Loucy (cell line): Measurements from ENCODE around the gene EZH1.

ENCODE experiments used
- H2AFZ ChIP-seq: fragments of 200-600 bp; sonication (generic); 2 replicates; pipeline ENCODE4 v1.6.0; 2016; ENCODE audit warnings: antibody characterized with exemption, mild to moderate bottlenecking, low read length, moderate library complexity
- H3F3A ChIP-seq: fragments of 200-600 bp; 2 replicates; pipeline ENCODE4 v1.6.0; 2016; ENCODE audit warnings: antibody characterized with exemption, low read depth, mild to moderate bottlenecking
- H3K27me3 ChIP-seq: fragments of 200-600 bp; sonication (generic); 2 replicates; pipeline ENCODE4 v1.6.1; 2014; ENCODE audit warnings: low read length, mild to moderate bottlenecking; ENCODE audit not compliant: insufficient read depth, poor library complexity, severe bottlenecking
- H3K36me3 ChIP-seq: fragments of 200-600 bp; sonication (generic); 2 replicates; pipeline ENCODE4 v1.6.1; 2016; ENCODE audit warnings: low read length; ENCODE audit not compliant: insufficient read depth
- H3K4me1 ChIP-seq: fragments of 200-600 bp; sonication (generic); 2 replicates; pipeline ENCODE4 v1.5.1; 2014; ENCODE audit warnings: low read length, mild to moderate bottlenecking; ENCODE audit not compliant: insufficient read depth, poor library complexity, severe bottlenecking
- H3K4me2 ChIP-seq: fragments of 200-600 bp; sonication (generic); 2 replicates; pipeline ENCODE4 v1.6.0; 2014; ENCODE audit warnings: antibody characterized with exemption, low read length, low read depth, mild to moderate bottlenecking; ENCODE audit not compliant: poor library complexity, severe bottlenecking
- H3K4me3 ChIP-seq: fragments of 200-600 bp; sonication (generic); 2 replicates; pipeline ENCODE4 v1.5.1; 2014; ENCODE audit warnings: low read length, mild to moderate bottlenecking, mixed read lengths; ENCODE audit not compliant: poor library complexity, severe bottlenecking
- H3K79me2 ChIP-seq: fragments of 200-600 bp; sonication (generic); 2 replicates; pipeline ENCODE4 v1.6.1; 2014; ENCODE audit warnings: low read length; ENCODE audit not compliant: insufficient read depth
- H3K9ac ChIP-seq: fragments of 200-600 bp; sonication (generic); 2 replicates; pipeline ENCODE4 v1.6.0; 2014; ENCODE audit warnings: mild to moderate bottlenecking, low read depth, low read length, moderate library complexity; ENCODE audit not compliant: poor library complexity, severe bottlenecking
- H3K9me2 ChIP-seq: fragments of 200-600 bp; sonication (generic); replicated peaks from 2 replicates; pipeline ENCODE4 v1.6.1; 2016; ENCODE audit warnings: low read depth, low read length, mixed read lengths
- H3K9me3 ChIP-seq: fragments of 200-600 bp; sonication (generic); 2 replicates; pipeline ENCODE4 v1.6.1; 2014; ENCODE audit warnings: mild to moderate bottlenecking, antibody characterized with exemption, low read length, low read depth; ENCODE audit not compliant: insufficient read depth
- H4K20me1 ChIP-seq: fragments of 200-600 bp; sonication (generic); 2 replicates; pipeline ENCODE4 v1.6.0; 2014; ENCODE audit warnings: antibody characterized with exemption, low read length, mild to moderate bottlenecking; ENCODE audit not compliant: insufficient read depth, poor library complexity, severe bottlenecking
- EZH2phosphoT487 ChIP-seq: fragments of 200-600 bp; IDR thresholded peaks from 2 replicates; pipeline ENCODE4 v1.6.1; 2018; ENCODE audit warnings: antibody characterized with exemption, mild to moderate bottlenecking, moderate library complexity, borderline replicate concordance
- TF ChIP-seq, protein P1 (sequence below): fragments of 200-600 bp; sonication (generic); conservative IDR thresholded peaks from 2 replicates; pipeline ENCODE4 v1.5.1; 2014; ENCODE audit warnings: mild to moderate bottlenecking, antibody characterized with exemption, low read length

EZH1 gene

DNA sequence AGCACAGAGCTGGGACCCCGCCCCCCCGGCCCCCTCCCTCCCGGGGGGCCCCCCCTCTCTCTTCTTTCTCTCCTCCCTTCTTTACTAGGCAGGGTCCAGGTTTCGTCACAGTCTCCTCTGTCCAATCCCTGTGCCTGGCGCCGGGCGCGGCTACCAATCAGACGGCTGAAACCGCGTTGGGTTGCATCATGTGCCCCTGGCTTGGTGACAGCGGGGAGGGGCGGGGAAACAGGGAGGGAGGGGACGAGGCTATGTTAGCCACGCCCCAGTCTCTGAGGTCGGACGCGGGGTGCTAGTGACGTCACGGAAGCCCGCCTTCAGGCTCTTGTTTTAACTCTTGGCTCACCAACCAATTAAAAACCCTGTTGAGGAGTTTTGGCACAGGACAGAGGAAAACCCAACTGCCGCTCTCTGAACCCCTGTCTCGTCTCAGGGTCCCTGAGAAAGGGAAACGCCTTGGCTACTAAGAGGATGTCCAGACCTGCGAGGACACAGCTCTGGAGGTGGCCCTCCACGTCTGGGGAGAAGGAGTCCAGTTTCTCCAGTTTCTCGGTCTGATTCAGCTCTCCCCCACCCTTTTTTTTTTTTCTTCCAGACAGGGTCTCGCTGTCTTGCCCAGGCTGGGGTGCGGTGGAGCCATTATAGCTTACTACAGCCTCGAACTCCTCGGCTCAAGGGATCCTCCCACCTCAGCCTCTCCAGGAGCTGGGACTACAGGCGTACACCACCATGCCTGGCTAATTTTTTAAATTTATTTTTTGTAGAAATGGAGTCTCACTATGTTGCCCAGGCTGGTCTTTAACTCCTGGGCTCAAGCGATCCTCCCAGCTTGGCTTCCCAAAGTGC is 67.6 kb downstream of the EZH1 start:
- Histone ChIP-seq H3K9me2 (no peaks in the 10 kb centered on the region), H3K4me3 (peak overlapping the region; percentile 84), H3K36me3 (no peaks in the 10 kb centered on the region), H3K27me3 (no peaks in the 10 kb centered on the region), H3K9ac (peak overlapping the region; percentile 85), H4K20me1 (peaks cover 10% of the 10 kb centered on the region), H3F3A (peaks cover 5% of the 10 kb centered on the region; the same call in 1 of the 2 replicates), H3K79me2 (peaks cover 5% of the 10 kb centered on the region; the same call in 1 of the 2 replicates), H3K4me2 (peak overlapping the region; percentile 96), H2AFZ (peak overlapping the region; percentile 73), H3K4me1 (peaks cover 45% of the 10 kb centered on the region), H3K9me3 (no peaks in the 10 kb centered on the region)
- no peak for TF ChIP-seq EZH2phosphoT487
- TF ChIP-seq, protein P1, sequence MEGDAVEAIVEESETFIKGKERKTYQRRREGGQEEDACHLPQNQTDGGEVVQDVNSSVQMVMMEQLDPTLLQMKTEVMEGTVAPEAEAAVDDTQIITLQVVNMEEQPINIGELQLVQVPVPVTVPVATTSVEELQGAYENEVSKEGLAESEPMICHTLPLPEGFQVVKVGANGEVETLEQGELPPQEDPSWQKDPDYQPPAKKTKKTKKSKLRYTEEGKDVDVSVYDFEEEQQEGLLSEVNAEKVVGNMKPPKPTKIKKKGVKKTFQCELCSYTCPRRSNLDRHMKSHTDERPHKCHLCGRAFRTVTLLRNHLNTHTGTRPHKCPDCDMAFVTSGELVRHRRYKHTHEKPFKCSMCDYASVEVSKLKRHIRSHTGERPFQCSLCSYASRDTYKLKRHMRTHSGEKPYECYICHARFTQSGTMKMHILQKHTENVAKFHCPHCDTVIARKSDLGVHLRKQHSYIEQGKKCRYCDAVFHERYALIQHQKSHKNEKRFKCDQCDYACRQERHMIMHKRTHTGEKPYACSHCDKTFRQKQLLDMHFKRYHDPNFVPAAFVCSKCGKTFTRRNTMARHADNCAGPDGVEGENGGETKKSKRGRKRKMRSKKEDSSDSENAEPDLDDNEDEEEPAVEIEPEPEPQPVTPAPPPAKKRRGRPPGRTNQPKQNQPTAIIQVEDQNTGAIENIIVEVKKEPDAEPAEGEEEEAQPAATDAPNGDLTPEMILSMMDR = no peak

GRCh38 chr17:42676424-42677011 is 68.3 kb downstream of the EZH1 start, which contains the start of gene PLEKHH3:
TSS of gene PLEKHH3 (minus strand) at chr17:42676994. CDS start at chr17:42676563, 431 bp downstream.
- no peaks in the 10 kb centered on the region for H3K9me3 ChIP-seq
- H3K79me2 ChIP-seq = peaks cover 5% of the 10 kb centered on the region; the same call in 1 of the 2 replicates
- peak within 1 kb of the TSS; percentile 91 for H2AFZ ChIP-seq
- peak within 1 kb of the TSS; percentile 84 for H3K4me3 ChIP-seq
- H3F3A ChIP-seq = peaks cover 5% of the 10 kb centered on the region; the same call in 1 of the 2 replicates
- peak within 1 kb of the TSS; percentile 96 for H3K4me2 ChIP-seq
- no peaks in the 10 kb centered on the region for H3K9me2 ChIP-seq
- TF ChIP-seq, protein P1 = 0 out of 2 replicates have a peak, but pooled peaks have one; percentile 10
- no peak for TF ChIP-seq EZH2phosphoT487
- peaks cover 37% of the 10 kb centered on the region for H3K4me1 ChIP-seq
- no peaks in the 10 kb centered on the region for H3K27me3 ChIP-seq
- peak within 1 kb of the TSS; percentile 85 for H3K9ac ChIP-seq
- H3K36me3 ChIP-seq = no peaks in the 10 kb centered on the region
- peaks cover 10% of the 10 kb centered on the region for H4K20me1 ChIP-seq

- Histone ChIP-seq H3K36me3 (no peaks in the 10 kb centered on the region), H3K9ac (peak overlapping the region; percentile 72), H3K4me2 (peak overlapping the region; percentile 79), H3K79me2 (peaks cover 5% of the 10 kb centered on the region; the same call in 1 of the 2 replicates), H3F3A (peaks cover 5% of the 10 kb centered on the region; the same call in 1 of the 2 replicates), H2AFZ (peak overlapping the region; percentile 91), H3K9me2 (no peaks in the 10 kb centered on the region), H3K4me3 (peak overlapping the region; percentile 84), H3K27me3 (no peaks in the 10 kb centered on the region), H4K20me1 (peaks cover 10% of the 10 kb centered on the region), H3K4me1 (peaks cover 35% of the 10 kb centered on the region), H3K9me3 (no peaks in the 10 kb centered on the region)
- TF ChIP-seq, protein P1 = no peak
- no peak for TF ChIP-seq EZH2phosphoT487
These were observed 68.8 kb downstream of the EZH1 start for GRCh38 chr17:42675965-42676423.
